K562 (cell line): Measurements from ENCODE around the gene HIVEP3. TPM values are rescaled to one million over a fixed set of nuclear protein-coding genes. Genes with fewer than 3 reads are reported as not detected.

ENCODE experiments used
- BCL6 ChIP-seq: fragments of 250-450 bp; sonication (Bioruptor Pico); IDR thresholded peaks from 2 replicates; pipeline ENCODE4 v1.4.0; 2020
- CEBPG ChIP-seq, 3 experiments: fragments of 200-800 bp in 1 of 3; sonication (Bioruptor generic) in 1 of 3; sonication (generic) in 1 of 3; formaldehyde crosslinking in 1 of 3; IDR thresholded peaks in 2 of 3; conservative IDR thresholded peaks in 1 of 3; 2 replicates each; pipeline versions ENCODE4 v1.6.1 to v1.8.0; 2016 to 2022; ENCODE audit warnings: missing compliant biosample characterization in 2 of 3, missing genetic modification characterization in 2 of 3, mild to moderate bottlenecking in 1 of 3, missing genetic modification reagents in 1 of 3
- RAD21 ChIP-seq, 2 experiments: fragments of 250-450 bp in 1 of 2; fragments of 450-650 bp in 1 of 2; sonication (Bioruptor Pico) in 1 of 2; formaldehyde crosslinking in 1 of 2; IDR thresholded peaks in 1 of 2; conservative IDR thresholded peaks in 1 of 2; 2 replicates each; pipeline versions ENCODE4 v1.4.0 to v1.8.0; 2020 to 2022; ENCODE audit warnings: mild to moderate bottlenecking in 2 of 2, moderate library complexity in 1 of 2
- ZNF143 ChIP-seq: sonication (generic); formaldehyde crosslinking; IDR thresholded peaks from 2 replicates; pipeline ENCODE4 v1.9.0; 2022; ENCODE audit warnings: mild to moderate bottlenecking, missing genetic modification reagents
- polyA plus RNA-seq, 8 experiments: library from polyadenylated mRNA; depleted of rRNA in 4 of 8; stranded (reverse) in 5 of 8; unstranded in 3 of 8; fragments of >200 nt; fragmentation: Nextera tagmentation in 2 of 8; fragmentation: Illumina TruSeq in 1 of 8; extraction: Ambion mirVana in 2 of 8; extraction: Trizol in 1 of 8; gene quantifications; 2 replicates each; pipeline versions ENCODE4 v1.2.1 to v1.2.3, GENCODE V29; 2011 to 2014; ENCODE audit warnings: inconsistent platforms in 1 of 8, missing spikeins in 1 of 8
- total RNA-seq, 7 experiments: library from RNA; depleted of rRNA in 6 of 7; stranded (reverse); fragments of >200 nt in 6 of 7; fragmentation: Illumina TruSeq in 2 of 7; extraction: Trizol in 2 of 7; gene quantifications; 2 replicates each; pipeline versions ENCODE4 v1.2.1 to v1.2.3, GENCODE V29; 2011 to 2021; ENCODE audit warnings: low replicate concordance in 1 of 7
- TF ChIP-seq, protein P1 (sequence below), 3 experiments: IDR thresholded peaks in 2 of 3; conservative IDR thresholded peaks in 1 of 3; 2 replicates each; pipeline ENCODE4 v1.5.1; 2011 to 2012; ENCODE audit warnings: low read length in 3 of 3, mild to moderate bottlenecking in 3 of 3, control low read depth in 2 of 3, improper control_type of control experiment in 1 of 3, inconsistent platforms in 1 of 3, low read depth in 1 of 3, mixed read lengths in 1 of 3, moderate library complexity in 1 of 3; ENCODE audit not compliant: insufficient read depth in 2 of 3
- TF ChIP-seq, protein P2 (sequence below), 2 experiments: fragments of 450-650 bp in 1 of 2; sonication (generic) in 1 of 2; formaldehyde crosslinking in 1 of 2; IDR thresholded peaks; 2 replicates each; pipeline versions ENCODE4 v1.7.1 to v1.9.0; 2016 to 2022; ENCODE audit warnings: inconsistent platforms in 1 of 2, mild to moderate bottlenecking in 1 of 2, missing genetic modification reagents in 1 of 2

HIVEP3 gene
- total and polyA plus RNA-seq, 9 of the 15 experiments (the other 6 are each of a cell fraction or from before 2014, with no cell fraction given), result 0.09 to 0.58 (median 0.34) TPM; not detected in 1

DNA sequence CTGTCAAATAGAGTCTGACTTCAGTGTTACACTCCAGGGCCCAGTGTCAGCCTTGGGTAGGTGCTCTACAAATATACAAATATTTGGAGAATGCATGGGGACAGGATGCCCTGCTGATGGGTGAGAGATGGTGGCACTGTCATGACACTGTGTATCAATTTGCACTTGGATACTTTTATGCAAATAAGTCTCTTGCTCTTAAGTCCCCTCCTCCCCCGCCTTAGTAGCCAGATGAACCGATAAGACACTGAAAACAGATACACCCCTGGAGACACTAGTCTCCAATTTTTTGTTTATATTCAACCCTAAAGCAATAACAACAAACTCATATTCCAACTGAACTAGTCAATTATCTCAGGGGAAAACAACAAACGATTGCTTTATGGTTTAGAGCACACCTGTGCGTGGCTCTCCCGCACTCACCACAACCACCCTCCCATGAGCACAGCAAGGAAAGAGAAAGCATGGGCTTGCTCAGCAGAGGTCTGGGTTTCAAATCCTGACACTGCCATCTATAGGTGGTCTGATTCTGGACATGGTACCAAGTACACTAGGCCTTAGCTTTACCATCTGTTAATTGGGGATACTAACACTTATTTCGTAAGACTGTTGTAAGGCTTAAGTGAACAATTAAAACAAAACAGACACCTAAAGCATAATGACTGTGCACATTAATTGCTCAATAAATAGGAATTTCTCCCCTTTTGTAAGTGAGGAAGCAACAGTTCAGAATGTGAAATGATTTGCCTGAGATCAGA, 50.3 kb downstream of the HIVEP3 start (continued):
- no peak for TF ChIP-seq CEBPG (CRISPR knock-in tag; IDR thresholded peaks at IDR 0.05)
- peak in 1 of 2 experiments; percentile 45; a peak in 1 of 4 replicates for TF ChIP-seq CEBPG (tag; conservative IDR thresholded peaks at IDR 0.05 in 1 of 2, IDR thresholded peaks at IDR 0.05 in 1 of 2)
- TF ChIP-seq, protein P1, sequence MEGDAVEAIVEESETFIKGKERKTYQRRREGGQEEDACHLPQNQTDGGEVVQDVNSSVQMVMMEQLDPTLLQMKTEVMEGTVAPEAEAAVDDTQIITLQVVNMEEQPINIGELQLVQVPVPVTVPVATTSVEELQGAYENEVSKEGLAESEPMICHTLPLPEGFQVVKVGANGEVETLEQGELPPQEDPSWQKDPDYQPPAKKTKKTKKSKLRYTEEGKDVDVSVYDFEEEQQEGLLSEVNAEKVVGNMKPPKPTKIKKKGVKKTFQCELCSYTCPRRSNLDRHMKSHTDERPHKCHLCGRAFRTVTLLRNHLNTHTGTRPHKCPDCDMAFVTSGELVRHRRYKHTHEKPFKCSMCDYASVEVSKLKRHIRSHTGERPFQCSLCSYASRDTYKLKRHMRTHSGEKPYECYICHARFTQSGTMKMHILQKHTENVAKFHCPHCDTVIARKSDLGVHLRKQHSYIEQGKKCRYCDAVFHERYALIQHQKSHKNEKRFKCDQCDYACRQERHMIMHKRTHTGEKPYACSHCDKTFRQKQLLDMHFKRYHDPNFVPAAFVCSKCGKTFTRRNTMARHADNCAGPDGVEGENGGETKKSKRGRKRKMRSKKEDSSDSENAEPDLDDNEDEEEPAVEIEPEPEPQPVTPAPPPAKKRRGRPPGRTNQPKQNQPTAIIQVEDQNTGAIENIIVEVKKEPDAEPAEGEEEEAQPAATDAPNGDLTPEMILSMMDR (IDR thresholded peaks at IDR 0.05 in 2 of 3, conservative IDR thresholded peaks at IDR 0.05 in 1 of 3; ENCODE audit: insufficient read depth in 2 of 3, low read depth in 1 of 3, low read length in 3 of 3), result peak in 2 of 3 experiments; percentile 18 to 28; a peak in 2 of 6 replicates
- TF ChIP-seq BCL6, result no peak
- no peak for TF ChIP-seq ZNF143 (CRISPR knock-in tag)
- TF ChIP-seq RAD21 (CRISPR knock-in tag; conservative IDR thresholded peaks at IDR 0.05 in 1 of 2, IDR thresholded peaks at IDR 0.05 in 1 of 2), result peak in 1 of 2 experiments; percentile 38; a peak in 2 of 4 replicates
- TF ChIP-seq, protein P2, sequence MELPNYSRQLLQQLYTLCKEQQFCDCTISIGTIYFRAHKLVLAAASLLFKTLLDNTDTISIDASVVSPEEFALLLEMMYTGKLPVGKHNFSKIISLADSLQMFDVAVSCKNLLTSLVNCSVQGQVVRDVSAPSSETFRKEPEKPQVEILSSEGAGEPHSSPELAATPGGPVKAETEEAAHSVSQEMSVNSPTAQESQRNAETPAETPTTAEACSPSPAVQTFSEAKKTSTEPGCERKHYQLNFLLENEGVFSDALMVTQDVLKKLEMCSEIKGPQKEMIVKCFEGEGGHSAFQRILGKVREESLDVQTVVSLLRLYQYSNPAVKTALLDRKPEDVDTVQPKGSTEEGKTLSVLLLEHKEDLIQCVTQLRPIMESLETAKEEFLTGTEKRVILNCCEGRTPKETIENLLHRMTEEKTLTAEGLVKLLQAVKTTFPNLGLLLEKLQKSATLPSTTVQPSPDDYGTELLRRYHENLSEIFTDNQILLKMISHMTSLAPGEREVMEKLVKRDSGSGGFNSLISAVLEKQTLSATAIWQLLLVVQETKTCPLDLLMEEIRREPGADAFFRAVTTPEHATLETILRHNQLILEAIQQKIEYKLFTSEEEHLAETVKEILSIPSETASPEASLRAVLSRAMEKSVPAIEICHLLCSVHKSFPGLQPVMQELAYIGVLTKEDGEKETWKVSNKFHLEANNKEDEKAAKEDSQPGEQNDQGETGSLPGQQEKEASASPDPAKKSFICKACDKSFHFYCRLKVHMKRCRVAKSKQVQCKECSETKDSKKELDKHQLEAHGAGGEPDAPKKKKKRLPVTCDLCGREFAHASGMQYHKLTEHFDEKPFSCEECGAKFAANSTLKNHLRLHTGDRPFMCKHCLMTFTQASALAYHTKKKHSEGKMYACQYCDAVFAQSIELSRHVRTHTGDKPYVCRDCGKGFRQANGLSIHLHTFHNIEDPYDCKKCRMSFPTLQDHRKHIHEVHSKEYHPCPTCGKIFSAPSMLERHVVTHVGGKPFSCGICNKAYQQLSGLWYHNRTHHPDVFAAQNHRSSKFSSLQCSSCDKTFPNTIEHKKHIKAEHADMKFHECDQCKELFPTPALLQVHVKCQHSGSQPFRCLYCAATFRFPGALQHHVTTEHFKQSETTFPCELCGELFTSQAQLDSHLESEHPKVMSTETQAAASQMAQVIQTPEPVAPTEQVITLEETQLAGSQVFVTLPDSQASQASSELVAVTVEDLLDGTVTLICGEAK (IDR thresholded peaks at IDR 0.05), result no peak
- TF ChIP-seq, protein P2 (CRISPR knock-in tag; IDR thresholded peaks at IDR 0.05), result no peak
